Karpas-422 (cell line): ENCODE data around the gene ZFAND6. TPM values are rescaled to one million over a fixed set of nuclear protein-coding genes. Genes with fewer than 3 reads are reported as not detected.

Experiments
- small RNA-seq: library from RNA; depleted of rRNA; stranded (forward); fragments of <200 nt; gene quantifications from one replicate; pipeline ENCODE3, GENCODE V24; 2014
- total RNA-seq: library from RNA; depleted of rRNA; stranded (reverse); fragments of >200 nt; shearing (Covaris generic); gene quantifications from 2 replicates; pipeline ENCODE4 v1.2.3, GENCODE V29; 2014; ENCODE audit warnings: low replicate concordance; rRNA removed

The ZFAND6 gene
- total RNA-seq, 1 experiment from 2014 or later, result 174 TPM

Small RNA genes lying within 50 kb of the gene (small RNA-seq; reads per million reads assigned to genes)
- not detected for gene RF00017

Other genes starting within 250 kb of the ZFAND6 start
- 35.5 and 57.0 TPM in 2 replicates for gene MTHFS, start 162.7 kb upstream of the ZFAND6 start, total RNA-seq
- gene BCL2A1, start 88.5 kb upstream of the ZFAND6 start, total RNA-seq, result 1.4 TPM in 1 of 2 replicates, not detected in the other
- 38.8 and 57.0 TPM in 2 replicates for gene FAH, start 93.3 kb downstream of the ZFAND6 start, total RNA-seq
- not detected in 2 replicates for gene CTXND1, start 192.5 kb downstream of the ZFAND6 start, total RNA-seq